Activated CD8-positive, alpha-beta memory T cell treated with anti-CD3 and anti-CD28 coated beads for 36 hours (primary cell): ENCODE data around the gene NAGPA. TPM values are rescaled to one million over a fixed set of nuclear protein-coding genes. Genes with fewer than 3 reads are reported as not detected.

Experiments used
- CTCF ChIA-PET: fragments of 350-600 bp; sonication (Branson Sonifier 250); formaldehyde crosslinking; loops from one replicate; lab custom pipeline; 2021; ENCODE audit warnings: antibody characterized with exemption; lab: Charles Lee
- POLR2A ChIA-PET: fragments of 350-600 bp; sonication (Branson Sonifier 250); formaldehyde crosslinking; loops from one replicate; lab custom pipeline; 2021; ENCODE audit warnings: antibody characterized with exemption; lab: Charles Lee
- total RNA-seq, 2 experiments: library from RNA; stranded (reverse); gene quantifications; one replicate each; pipeline ENCODE4 v1.2.3, GENCODE V29; 2021

The NAGPA gene
- total RNA-seq, 2 experiments from 2014 or later = 15.9 to 16.7 TPM

DNA sequence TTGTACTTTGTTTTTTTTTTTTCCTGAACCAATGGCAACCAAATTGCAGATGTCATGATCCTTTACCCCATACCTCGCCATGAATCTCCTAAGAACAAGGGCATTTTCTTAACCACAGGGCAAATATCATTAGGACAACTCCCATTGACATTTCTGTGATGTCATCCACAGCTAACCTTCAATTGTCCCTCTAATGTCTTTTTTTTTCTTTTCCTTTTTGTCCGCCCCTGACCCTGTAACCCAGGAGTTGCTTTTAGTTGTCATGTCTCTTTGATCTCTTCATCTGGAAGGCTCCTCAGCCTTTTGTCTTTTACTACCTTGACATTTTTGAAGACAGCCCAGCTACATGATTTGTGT is 410 bp upstream of the NAGPA start:
- ChIA-PET CTCF (interaction anchor here (1.5 kb wide), 1 partner anchor 51 kb away, joined by 3 read pairs; no protein-coding TSS in a partner anchor), POLR2A (interaction anchor here (0.5 to 0.8 kb wide), 4 partner anchors 17 to 40 kb away, joined by 3 to 9 read pairs (median 3); no protein-coding TSS in a partner anchor)

DNA sequence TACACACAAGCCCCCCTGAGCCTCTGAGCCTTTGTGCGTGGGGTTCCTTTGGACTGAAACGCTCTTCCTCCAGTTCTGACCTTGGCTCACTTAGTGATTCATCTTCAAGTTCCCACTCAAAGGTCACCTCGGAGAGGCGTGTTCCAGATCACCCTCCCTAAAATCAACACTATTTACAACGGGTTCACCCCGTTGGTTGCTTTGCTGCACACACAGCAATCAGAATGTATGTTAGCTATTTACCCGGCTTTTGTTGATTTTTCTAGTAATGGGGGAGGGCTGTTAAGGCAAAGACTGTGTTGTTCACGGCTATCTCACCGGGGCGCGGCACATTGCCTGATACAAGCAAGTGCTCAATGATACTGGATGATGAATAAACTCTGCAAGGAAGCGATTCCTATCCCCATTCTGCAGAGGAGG is 977 bp downstream of the NAGPA start:
- ChIA-PET CTCF (no interaction called here), POLR2A (interaction anchor here (0.7 kb wide), 1 partner anchor 39 kb away, joined by 3 read pairs; no protein-coding TSS in a partner anchor)

DNA sequence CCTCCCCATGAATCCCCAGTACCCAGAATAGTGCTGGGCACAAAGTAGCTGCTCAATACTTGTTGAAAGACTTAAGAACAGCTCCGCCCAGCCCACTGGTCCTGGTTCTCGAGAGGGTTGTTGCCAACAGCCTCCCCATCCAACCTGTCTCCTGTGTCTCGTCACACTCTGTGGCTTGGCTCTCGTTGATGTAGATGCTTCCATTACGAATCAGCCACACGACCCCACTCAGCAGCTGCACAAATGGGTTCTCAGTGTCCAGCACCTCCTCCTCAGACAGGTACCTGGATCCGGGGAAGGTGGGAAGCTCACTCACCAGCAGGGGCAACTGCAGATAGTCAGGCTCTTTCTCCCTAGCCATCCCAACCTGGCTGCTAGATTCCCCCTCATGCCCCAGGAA is 2.1 kb downstream of the NAGPA start:
- CTCF ChIA-PET = no interaction called here
- POLR2A ChIA-PET = no interaction called here

DNA sequence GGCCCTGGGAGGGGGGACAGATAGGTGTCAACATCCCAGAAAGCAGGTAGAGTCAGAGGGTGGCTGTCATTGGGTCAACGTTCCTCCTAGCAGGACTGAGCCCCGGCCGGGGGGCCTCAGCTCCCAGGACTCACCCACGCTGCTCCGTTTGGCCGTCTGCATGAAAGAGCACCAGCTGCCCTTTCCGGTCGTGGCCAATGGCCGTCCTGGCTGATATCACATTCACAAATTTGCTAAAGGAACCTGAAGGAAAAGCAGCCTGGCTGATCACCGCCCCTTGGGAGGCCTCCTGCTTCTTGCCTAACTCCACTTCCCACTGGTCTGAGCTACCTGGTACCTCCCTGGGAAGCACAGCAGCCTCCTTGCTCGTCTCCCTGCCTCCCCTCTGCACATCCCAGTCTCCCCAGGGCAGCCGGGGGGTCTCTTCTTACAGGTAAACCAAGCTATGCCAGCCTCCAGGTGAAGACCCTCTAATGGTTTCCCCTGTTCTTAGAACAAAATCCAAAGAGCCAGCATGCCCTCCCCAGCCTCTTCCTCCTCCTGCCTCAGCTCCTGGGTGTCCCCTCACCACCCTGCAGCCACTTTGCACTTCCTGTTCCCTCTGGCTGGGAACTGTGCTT is 3.4 kb downstream of the NAGPA start:
- CTCF ChIA-PET = no interaction called here
- POLR2A ChIA-PET = no interaction called here

DNA sequence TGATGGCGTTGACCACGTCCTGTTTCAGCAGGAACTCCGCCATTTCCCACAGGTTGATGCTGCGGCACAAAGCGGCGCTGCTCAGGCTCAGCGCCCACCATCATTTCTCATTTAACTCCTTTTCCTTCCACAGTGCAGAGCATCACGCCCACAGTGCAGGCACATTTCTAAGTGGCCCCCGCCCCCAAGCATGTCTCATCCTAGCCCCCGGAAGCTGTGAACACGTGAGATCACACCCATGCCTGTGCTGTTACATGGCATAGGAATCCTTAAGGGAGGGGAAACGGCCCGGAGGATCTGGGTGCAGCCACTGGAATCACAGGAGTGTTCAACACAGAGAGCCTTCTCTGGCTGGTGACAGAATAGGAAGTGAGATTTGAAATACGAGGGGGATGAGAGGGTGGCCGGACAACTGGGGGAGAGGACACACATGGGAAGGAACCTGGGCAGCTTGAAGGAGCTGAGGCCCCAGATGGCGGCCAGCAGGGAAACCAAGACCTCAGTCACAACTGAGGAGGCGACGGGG is 4.7 kb downstream of the NAGPA start:
- ChIA-PET POLR2A (no interaction called here), CTCF (no interaction called here)

DNA sequence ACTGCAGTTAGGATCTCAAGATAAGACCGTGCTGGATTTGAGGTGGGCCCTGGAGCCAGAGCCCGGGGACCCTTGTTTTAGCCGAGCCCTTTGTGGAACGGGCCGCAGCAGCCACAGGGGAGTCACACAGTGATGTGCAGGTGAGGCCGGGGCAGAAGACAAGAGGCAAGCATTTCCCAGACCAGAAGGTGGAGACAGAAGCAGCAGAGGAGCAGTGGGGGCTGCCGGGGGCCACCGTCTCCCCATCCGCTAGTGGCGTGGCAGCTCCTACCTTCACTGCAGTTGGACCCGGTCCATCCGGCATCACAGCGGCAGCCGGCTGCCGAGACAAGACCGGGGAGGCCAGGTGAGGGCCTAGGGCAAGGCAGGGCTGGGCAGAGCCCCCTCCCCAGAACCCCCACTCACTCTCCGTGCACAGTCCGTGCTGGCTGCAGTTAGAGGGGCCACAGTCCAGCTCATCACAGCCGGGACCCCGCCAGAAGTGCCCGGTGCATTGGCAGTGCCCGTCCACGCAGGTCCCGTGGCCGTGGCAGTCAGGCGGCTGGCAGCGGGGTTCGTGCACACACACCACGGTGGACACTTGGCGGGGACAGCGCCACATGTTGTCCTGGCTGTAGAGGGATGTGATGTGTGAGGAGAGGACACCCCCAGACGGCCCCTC is 6.0 kb downstream of the NAGPA start:
- POLR2A ChIA-PET = no interaction called here
- CTCF ChIA-PET = no interaction called here

DNA sequence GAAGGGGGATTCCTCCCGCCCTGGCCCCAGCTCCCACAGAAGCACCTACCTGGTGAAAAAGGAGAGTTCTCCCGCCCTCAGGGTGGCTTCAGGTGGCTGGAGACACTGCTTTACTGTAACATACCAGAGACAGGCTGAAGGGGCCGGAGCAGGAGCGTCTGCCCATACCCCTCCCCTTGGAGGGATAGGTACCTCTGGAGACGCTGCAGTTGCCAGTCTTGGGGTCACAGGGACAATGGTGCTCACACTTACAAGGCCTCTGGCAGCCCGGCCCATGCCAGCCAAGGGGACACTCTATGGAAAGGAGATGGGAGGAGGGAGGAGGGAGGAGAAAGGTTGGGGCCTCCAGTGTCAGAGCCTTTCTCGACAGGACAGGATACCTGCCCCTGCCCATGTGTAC is 6.6 kb downstream of the NAGPA start:
- POLR2A ChIA-PET = no interaction called here
- CTCF ChIA-PET = no interaction called here

DNA sequence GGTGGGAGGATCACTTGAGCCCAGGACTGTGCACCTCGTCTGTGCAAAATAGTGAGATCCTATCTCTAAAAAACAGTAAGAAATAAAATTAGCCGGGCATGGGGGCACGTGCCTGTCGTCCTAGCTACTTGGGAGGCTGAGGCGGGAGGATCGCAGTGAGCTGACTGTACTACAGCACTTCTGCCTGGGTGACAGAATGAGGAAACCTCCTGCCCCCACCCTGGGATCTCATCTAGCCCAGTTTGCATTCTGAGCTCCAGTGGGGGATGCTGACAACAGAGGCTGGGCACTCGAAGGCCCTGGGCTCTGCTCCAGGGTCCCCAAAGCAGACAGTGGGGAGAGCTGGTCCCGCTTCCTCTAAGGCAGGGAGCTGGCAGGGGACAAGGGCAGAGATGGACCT is 7.1 kb downstream of the NAGPA start:
- POLR2A ChIA-PET = no interaction called here
- CTCF ChIA-PET = interaction anchor here (0.6 kb wide), 1 partner anchor 70 kb away, joined by 3 read pairs; no protein-coding TSS in a partner anchor

DNA sequence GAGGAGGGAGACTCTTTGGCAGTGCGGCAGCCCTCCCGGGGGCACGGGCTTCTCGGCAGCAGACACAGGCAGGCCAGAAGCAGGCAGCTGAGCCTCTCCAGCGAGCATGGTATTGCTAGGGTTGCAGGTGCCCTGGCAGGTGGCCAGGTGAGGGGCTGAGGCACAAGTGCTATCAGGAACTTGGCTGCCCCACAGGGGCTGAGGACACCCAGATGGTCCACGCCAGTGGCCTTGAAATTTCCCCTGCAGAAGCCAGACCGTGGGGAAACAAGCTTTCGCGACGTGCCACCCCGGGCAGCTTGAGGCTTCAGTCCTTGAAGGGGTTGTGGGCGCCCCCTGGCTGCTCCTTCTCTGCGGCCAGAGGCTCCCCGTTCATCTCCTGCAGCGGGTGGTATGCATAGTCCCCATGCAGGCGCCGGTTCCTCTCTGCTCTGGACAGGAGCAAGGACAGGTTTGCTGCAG is 8.5 kb downstream of the NAGPA start:
- POLR2A ChIA-PET = no interaction called here
- CTCF ChIA-PET = no interaction called here

DNA sequence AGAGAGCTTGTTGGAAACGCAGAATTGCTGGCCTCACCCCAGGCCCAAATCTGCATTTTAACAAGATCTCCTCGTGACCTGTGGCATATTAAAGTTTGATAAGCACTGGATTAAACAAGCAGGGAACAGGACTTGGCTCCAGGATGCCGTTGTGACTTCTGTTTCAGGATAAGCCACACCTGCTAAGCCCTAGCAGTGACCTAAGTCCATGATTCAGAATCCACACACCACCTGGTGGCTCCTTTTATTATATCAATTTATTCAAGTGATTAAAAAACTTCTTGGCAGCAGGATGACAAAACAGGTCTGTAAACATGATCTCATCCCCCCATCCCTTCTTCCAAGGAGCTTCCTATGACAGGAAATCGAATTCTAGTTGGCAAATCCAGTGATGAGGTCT is 9.1 kb downstream of the NAGPA start:
- ChIA-PET CTCF (no interaction called here), POLR2A (no interaction called here)

DNA sequence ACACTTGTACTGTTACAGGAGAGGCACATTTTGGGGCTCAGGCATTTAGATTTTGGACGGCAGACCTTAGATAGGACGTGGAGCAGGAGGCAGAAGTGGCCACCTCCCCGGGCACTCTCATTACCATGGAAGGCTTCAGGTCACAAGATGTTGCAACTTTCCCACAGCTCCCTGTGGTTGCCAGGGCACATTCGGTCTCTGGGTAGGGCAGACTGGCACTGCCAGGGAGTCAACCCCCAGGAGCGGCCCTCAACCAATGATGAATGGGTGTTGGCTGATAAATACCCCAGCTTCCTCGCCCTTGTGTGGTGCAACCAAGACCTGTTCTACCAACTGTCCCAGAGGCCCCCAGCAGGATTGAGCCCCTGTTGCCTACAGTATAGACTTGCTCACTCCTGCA is 11.2 kb downstream of the NAGPA start:
- ChIA-PET POLR2A (no interaction called here), CTCF (no interaction called here)

DNA sequence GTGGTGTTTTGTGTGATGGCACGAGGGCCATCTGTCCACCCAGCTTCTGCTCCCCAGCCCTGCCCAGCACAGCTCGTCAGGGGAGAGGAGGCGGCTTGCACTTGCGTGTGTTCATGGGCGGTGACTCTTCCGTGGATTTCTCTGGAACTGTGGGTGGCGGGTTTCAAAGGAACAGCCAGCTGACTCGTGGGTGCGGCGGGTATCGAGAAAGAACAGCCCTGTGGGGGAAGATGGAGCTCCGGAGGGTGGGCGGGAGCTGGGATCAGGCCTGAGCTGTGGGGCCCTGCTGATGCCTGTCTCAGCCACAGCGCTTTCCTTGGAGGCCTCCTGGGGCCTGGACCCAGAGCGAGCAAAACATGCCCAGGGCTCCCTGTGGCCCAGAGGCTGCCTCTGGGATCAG is 13.2 kb downstream of the NAGPA start:
- ChIA-PET POLR2A (no interaction called here), CTCF (no interaction called here)

DNA sequence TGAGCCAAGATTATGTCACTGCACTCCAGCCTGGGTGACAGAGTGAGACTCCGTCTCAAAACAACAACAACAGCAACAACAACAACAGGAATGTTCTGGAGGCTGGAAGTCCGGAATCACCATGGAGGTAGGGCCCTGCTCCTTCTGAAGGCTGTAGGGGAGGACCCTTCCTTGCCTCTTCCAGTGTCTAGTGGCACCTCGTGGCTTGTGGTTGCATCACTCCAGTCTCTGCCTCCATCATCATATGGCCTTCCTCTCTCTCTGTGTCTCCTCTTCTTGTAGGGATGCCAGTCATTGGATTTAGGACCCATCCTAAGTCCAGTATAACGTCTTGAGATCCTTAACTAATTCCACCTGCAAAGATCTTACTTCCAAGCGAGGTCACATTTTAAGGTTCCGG is 14.0 kb downstream of the NAGPA start:
- ChIA-PET POLR2A (no interaction called here), CTCF (no interaction called here)

DNA sequence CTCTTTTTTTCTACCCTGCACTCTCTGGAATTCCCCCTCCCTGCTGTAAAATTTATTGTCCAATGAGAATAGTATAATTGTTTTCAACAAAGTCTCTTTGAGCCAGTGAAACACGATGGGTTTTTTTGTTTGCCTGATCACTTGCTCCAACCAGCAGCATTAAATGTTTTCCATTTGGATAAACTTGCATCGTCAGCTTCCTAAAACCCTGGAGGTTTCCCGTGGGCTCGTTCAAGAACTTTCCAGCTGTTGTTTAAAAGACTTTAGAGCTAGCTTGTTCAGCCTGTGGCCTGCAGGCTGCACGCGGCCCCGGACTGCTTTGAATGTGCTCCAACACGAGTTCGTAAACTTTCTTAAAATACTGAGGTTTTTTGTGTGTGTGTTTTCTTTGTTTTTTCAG is 14.9 kb downstream of the NAGPA start:
- ChIA-PET CTCF (no interaction called here), POLR2A (no interaction called here)

DNA sequence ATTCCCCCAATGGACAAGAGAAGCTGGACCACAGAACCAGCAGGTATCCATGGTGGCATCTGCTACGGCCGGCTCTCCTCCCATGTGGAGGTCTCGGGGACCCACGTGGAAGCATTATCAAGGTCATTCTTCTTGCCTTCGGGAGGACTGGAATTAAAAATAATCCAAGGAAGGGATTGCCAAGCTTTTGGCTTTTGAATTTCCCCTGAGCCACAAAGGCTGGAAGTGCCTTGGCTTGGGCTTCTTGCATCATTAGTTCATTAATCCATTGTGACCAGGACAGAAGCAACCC is 16.1 kb downstream of the NAGPA start:
- CTCF ChIA-PET = no interaction called here
- POLR2A ChIA-PET = no interaction called here

DNA sequence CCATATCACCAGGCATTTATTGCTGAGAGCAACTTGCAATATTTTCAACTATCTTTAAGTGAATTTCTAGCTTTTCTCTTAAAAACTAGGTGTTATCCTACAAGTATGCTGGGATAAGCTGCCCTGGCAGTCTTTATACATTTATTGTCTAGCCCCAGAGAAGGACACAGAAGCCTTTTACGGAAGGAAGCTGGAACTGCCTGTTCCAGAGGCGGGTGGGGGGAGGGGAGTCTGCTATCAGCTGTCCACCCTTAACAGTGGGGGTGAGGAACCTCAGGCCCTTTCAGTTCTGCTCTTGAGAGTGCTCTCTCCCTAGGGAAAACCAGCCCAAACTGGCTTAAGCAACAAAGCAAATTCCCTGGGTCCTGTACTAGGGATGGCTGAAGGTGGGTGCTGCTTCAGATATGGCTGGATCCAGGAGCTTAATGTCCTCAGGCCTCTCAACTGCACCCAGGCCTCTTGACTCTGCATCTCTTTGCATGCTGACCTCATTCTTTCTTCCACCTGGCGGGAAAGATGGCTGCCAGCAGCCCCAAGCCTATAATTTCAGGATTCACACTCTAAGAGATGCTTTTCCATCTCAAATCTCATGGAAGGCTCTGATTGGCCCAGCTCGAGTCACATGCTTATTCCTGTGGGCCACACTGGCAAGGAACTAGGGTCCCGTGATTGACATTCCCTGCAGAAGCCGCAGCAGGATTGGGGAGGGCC is 16.6 kb downstream of the NAGPA start:
- ChIA-PET CTCF (no interaction called here), POLR2A (interaction anchor here (0.9 kb wide), 1 partner anchor 17 kb away, joined by 9 read pairs; the partner anchor contains the start of gene NAGPA)

DNA sequence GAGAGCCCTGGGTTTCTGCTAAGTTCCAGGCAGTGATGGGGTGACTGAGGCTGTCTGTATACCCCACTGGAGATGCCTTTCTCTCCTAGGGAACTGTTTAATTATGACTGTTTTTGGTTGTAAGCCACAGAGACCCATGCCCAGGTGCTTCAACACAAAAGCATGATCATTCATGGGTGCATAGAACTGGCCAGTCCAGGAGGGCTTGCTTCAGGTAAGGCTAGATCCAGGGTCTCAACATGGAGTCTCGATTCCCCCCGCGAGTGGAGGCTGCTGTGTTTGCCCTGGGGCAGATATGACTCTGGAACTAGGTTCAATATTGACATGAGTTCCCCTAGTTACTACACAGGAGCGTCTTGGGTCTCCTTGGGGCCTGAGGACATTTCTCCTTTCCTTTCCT is 17.8 kb downstream of the NAGPA start:
- POLR2A ChIA-PET = no interaction called here

DNA sequence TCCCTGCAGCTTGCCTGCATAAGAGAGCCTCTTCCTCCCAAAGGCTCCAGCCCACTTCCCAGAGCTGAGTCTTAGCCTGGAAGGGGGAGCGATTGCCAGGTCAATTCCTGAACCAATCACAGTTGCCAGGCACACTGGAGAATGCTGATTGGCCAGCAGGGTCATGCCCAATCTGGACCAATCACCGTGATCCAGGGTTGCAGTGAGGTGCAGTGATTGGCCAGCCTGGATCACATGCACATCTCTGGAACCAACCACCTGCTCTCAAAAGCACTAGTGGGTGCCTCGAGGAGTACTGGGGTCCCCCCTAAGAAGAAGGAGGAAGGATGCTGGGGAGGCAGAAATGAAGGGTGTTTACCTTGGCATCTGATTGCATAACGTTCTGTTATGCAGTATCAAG is 18.4 kb downstream of the NAGPA start:
- CTCF ChIA-PET = no interaction called here
- POLR2A ChIA-PET = no interaction called here

More for the DNA sequence above, 17.8 kb downstream of the NAGPA start:
- CTCF ChIA-PET = no interaction called here

DNA sequence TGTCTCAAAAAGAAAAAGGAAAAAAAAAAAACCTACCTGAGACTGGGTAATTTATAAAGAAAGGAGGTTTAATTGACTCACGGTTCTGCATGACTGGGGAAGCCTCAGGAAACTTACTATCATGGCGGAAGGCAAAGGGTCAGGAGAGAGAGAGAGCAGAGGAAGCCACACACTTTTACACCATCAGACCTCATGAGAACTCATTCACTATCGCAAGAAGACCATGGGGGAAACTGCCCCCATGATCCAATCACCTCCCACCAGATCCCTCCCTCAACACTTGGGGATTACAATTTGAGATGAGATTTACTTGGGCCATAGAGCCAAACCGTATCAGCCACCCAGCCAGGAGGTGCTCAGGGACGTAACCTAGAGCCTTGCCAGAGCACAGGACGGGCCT is 20.8 kb downstream of the NAGPA start:
- ChIA-PET CTCF (no interaction called here), POLR2A (no interaction called here)

DNA sequence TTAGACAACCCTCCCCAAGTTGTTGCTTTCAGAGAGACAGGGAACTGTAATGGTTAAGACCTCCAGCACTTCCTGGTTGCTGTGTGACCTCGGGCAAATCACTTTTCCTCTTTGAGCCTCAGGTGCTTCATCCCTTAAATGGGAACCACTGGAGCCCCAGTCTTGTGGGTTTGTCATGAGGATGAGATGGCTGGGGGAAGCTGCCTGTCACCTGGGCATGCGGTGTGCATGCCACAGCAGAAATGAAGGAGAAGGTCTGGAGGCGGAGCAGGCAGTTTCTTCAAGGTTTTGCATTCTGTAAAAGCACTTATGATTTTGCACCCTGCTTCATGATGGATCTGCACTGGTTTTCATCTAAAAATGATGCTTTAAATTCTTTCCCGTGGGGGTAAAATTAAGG is 22.1 kb downstream of the NAGPA start:
- CTCF ChIA-PET = no interaction called here
- POLR2A ChIA-PET = no interaction called here
